Fibroblast of pulmonary artery (primary cell): Measurements from ENCODE around the gene BABAM2.
A peak's percentile ranks its signal among the peaks of the same experiment; 100 is the strongest.

Experiments used
- DNase-seq: peaks from one replicate; pipeline ENCODE4 v3.0.0-alpha.2; 2010; ENCODE audit warnings: low read depth
- H3K4me3 ChIP-seq: replicated peaks from 2 replicates; pipeline ENCODE4 v1.5.1; 2011; ENCODE audit warnings: low read depth, mild to moderate bottlenecking, control low read depth, low read length, moderate library complexity
- TF ChIP-seq, protein P1 (sequence below): IDR thresholded peaks from 2 replicates; pipeline ENCODE4 v1.5.1; 2011; ENCODE audit warnings: mild to moderate bottlenecking, control low read depth, low read length, inconsistent platforms; ENCODE audit errors: missing control alignments

The BABAM2 gene

DNA sequence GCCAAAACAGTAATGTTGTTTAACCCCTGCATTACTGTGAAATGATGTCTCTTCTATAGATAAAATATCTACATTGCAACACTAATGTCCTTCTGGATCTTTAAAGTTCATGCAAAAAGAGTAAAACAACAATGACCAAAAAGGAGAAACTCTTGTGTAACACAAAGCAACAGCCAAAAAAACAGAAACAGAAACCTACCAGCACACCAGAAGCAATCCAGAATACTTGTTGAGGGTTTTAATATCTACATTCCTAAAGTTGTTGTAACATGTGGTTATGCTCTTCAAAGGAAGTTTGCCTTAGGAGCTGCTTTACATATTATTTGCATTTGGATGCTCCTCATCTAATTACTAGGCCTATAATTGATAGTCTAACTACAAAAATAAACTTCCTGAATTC is 157.2 kb downstream of the BABAM2 start:
- H3K4me3 ChIP-seq: no peak overlapping the region
- TF ChIP-seq, protein P1, sequence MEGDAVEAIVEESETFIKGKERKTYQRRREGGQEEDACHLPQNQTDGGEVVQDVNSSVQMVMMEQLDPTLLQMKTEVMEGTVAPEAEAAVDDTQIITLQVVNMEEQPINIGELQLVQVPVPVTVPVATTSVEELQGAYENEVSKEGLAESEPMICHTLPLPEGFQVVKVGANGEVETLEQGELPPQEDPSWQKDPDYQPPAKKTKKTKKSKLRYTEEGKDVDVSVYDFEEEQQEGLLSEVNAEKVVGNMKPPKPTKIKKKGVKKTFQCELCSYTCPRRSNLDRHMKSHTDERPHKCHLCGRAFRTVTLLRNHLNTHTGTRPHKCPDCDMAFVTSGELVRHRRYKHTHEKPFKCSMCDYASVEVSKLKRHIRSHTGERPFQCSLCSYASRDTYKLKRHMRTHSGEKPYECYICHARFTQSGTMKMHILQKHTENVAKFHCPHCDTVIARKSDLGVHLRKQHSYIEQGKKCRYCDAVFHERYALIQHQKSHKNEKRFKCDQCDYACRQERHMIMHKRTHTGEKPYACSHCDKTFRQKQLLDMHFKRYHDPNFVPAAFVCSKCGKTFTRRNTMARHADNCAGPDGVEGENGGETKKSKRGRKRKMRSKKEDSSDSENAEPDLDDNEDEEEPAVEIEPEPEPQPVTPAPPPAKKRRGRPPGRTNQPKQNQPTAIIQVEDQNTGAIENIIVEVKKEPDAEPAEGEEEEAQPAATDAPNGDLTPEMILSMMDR: no peak
- DNase-seq: peak; percentile 91

DNA sequence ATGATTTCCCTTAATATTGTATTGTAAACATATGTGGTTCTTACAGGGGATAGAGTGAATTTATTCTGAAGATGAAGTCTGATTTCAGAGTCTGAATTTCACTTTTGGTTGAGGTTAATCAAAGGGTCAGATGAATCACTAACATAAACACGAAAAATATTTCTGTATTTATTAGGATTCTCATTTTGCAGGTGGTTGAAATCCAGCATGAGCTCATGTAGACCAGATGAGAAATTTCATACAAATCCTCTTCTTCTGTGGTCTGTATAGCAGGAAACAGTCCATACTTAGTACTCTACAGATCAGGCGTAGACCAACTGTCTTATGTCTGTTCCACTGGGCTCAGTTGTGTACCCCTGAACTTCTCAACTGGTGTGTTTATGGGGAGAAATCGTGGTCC is 157.8 kb downstream of the BABAM2 start:
- DNase-seq: no peak
- TF ChIP-seq, protein P1: no peak
- H3K4me3 ChIP-seq: no peak overlapping the region

GRCh38 chr2:28049416-28049815 is 158.9 kb downstream of the BABAM2 start:
- TF ChIP-seq, protein P1: no peak
- DNase-seq: no peak
- H3K4me3 ChIP-seq: no peak overlapping the region

- TF ChIP-seq, protein P1: no peak
- no peak for DNase-seq
- no peak overlapping the region for H3K4me3 ChIP-seq
Measured at GRCh38 chr2:28049899-28050298, 159.4 kb downstream of the BABAM2 start.

DNA sequence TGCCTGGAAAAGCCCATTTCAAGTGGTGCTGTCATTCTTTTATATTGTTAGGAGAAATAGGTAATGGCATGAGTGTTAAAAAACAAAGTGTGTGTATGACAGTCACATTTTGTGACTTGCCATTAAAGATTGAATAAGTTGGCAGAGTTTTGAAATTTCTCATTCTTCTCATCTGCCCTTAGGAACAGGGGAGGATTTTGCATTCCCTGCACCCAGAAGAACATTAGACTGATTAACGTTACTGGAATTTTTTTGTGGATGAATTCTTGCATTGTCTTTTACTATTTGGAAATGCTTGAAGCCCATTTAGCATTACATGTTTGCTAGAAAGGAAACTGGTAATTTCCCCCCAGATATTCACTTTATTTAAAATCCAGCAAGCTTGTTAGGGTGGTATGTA is 162.2 kb downstream of the BABAM2 start:
- peak; percentile 77 for DNase-seq
- no peak overlapping the region for H3K4me3 ChIP-seq
- TF ChIP-seq, protein P1: no peak

- peak; percentile 25 for DNase-seq
- TF ChIP-seq, protein P1: no peak
- no peak overlapping the region for H3K4me3 ChIP-seq
Measured at GRCh38 chr2:28053597-28053996, 163.1 kb downstream of the BABAM2 start.

DNA sequence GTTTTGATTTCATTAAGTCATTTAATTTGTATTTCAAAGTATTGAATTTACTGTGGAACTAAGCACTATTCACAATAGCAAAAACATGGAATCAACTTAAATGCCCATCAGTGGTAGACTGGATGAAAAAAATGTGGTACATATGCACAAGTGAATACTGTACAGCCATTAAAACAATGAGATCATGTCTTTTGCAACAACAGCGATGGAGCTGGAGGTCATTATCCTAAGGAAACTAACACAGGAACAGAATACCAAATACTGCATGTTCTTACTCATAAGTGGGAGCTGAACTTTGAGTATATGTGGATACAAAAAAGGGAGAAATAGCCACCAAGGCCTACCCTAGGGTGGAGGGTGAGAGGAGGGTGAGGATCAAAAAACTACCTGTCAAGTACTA is 164.4 kb downstream of the BABAM2 start:
- DNase-seq: peak; percentile 20
- no peak overlapping the region for H3K4me3 ChIP-seq
- TF ChIP-seq, protein P1: no peak
